Body of pancreas (tissue), 4 donors: Measurements from ENCODE around the gene KCND3.

Experiments used
- POLR2A ChIP-seq, 3 donors: fragments of 450-650 bp; IDR thresholded peaks; one replicate each; pipeline ENCODE4 v1.6.1; 2016; ENCODE audit warnings: antibody characterized with exemption in 3 of 3, mild to moderate bottlenecking in 2 of 3
- TF ChIP-seq, protein P1 (sequence below), 7 experiments: fragments of 450-650 bp in 4 of 7; fragments of 200-600 bp in 3 of 7; sonication (generic) in 3 of 7; IDR thresholded peaks; one replicate each; pipeline ENCODE4 v1.5.1; 2016 to 2019; ENCODE audit warnings: antibody characterized with exemption in 7 of 7

DNA sequence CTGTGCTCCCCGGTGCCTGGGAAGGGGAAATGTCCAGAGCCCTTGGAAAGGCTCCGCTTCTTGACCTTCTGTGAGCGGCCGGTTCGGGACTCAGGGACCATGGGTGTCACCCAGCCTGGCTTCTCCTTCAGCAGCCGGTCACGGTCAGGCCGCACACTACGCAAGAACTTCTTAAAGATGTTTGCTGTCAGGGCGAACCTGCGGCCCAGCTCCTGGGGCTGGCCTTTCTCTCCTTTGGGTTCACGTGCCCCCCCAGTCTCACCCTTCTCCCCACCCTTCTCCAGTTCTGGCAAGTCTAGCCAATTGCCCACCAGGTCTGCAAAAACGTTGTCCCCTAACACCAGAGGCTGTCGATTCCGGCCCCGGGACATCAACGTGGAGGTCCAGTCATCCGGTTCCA is 262.4 kb downstream of the KCND3 start:
- TF ChIP-seq, protein P1, sequence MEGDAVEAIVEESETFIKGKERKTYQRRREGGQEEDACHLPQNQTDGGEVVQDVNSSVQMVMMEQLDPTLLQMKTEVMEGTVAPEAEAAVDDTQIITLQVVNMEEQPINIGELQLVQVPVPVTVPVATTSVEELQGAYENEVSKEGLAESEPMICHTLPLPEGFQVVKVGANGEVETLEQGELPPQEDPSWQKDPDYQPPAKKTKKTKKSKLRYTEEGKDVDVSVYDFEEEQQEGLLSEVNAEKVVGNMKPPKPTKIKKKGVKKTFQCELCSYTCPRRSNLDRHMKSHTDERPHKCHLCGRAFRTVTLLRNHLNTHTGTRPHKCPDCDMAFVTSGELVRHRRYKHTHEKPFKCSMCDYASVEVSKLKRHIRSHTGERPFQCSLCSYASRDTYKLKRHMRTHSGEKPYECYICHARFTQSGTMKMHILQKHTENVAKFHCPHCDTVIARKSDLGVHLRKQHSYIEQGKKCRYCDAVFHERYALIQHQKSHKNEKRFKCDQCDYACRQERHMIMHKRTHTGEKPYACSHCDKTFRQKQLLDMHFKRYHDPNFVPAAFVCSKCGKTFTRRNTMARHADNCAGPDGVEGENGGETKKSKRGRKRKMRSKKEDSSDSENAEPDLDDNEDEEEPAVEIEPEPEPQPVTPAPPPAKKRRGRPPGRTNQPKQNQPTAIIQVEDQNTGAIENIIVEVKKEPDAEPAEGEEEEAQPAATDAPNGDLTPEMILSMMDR (IDR thresholded peaks at IDR 0.05): no peak
- no peak for TF ChIP-seq POLR2A (IDR thresholded peaks at IDR 0.05)
